A673 (cell line): Measurements from ENCODE around the gene MGAT5B.

Experiments used
- CTCF ChIP-seq: fragments of 300-800, 200-600 bp; sonication (generic); conservative IDR thresholded peaks from 2 replicates; pipeline ENCODE4 v1.5.1; 2017; ENCODE audit warnings: low read depth, mild to moderate bottlenecking, antibody characterized with exemption, low read length, moderate library complexity, mixed read lengths
- EZH2 ChIP-seq: fragments of 200-600 bp; sonication (generic); IDR thresholded peaks from 2 replicates; pipeline ENCODE4 v1.6.1; 2017; ENCODE audit warnings: borderline replicate concordance, low read depth, mild to moderate bottlenecking, mixed read lengths, antibody characterized with exemption, low read length; ENCODE audit not compliant: poor library complexity, severe bottlenecking

GRCh38 chr17:76920364-76921139 is 52.3 kb downstream of the MGAT5B start:
- TF ChIP-seq CTCF, result no peak
- no peak for TF ChIP-seq EZH2
